GM19463 (cell line): Measurements from ENCODE around the gene BTBD1.
A peak's percentile ranks its signal among the peaks of the same experiment; 100 is the strongest.

Experiments used
- ATAC-seq: cut with Tn5 transposase; IDR thresholded peaks from one replicate; pipeline ENCODE4 v1.9.1; 2021; ENCODE audit warnings: mild to moderate bottlenecking, moderate library complexity; ENCODE audit not compliant: unreplicated experiment

The BTBD1 gene

DNA sequence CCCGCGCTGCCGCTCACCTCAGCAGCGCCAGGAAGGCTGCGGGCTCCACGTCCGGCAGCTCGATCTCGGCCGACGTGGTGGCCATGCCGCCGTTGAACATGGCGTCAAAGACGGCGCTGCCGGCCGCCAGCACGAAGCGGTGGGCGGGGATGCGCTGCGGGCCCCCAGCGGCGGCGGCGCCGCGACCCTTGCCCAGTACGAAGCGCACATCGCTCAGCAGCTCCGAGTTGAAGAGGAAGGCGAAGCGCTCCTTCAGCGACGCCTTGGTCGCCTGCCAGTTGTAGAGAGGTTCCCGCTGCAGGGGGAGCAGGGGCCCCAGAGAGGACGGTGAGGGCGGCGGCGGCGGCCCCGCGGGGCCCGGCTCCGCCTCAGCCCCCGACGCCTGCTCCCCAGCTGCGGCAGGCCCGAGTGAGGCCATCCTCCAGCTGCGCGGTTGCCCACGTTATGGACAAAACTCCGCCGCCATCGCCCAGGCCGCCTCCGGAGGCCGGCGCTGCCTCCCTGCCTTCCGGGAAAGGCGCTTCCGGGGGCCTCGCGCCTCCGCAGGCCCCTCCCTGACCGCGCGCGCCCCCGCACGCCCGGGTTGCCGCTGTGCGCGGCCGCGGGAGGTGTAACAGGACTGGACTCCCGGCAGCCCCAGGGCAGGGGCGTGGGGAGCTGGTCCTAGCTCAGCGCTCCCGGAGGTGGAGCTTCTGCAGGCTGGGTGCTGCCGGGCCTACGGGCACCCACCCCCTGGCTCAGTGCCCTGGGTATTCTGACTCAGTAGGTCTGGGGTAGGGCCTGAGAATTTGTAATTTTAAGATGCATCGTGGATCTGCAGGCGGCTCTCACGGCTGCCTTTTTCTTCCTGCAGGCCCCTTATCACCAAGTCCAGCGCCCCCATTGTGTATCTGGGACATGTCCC lies at the start of gene BTBD1:
Gene BTBD1, minus strand, starts transcription at position 519 of the 904 bp plus-strand sequence. Its CDS starts 101 bp downstream, at position 418.
- peak; percentile 84 for ATAC-seq

- ATAC-seq = peak; percentile 86
Measured at GRCh38 chr15:83115831-83116565, 48.9 kb upstream of the BTBD1 start.

DNA sequence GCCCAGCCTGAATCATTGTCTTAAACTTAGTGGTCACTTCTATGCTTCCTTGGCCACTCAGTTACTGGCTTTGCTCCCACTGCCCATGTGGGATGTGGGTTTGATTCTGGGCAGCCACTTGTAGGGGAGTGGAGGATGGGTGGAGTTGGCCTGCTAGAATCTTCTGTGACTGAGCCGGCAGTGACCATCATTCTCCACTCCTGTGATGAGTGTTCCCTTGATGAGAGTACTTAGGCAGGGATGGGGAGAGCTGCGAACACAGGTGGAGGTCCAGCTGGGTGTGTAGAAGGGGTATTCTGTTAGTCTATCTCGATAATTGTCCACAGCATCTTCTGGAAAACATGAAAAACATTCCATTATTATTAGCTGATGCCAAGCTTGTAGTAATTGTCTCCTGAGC lies 48.4 kb upstream of the BTBD1 start:
- ATAC-seq = no peak

- no peak for ATAC-seq
Measured at GRCh38 chr15:83114856-83115255, 47.8 kb upstream of the BTBD1 start.

- no peak for ATAC-seq
Measured at GRCh38 chr15:83113881-83114674, 47.0 kb upstream of the BTBD1 start.

GRCh38 chr15:83112956-83113299 lies 45.9 kb upstream of the BTBD1 start:
- ATAC-seq = no peak

DNA sequence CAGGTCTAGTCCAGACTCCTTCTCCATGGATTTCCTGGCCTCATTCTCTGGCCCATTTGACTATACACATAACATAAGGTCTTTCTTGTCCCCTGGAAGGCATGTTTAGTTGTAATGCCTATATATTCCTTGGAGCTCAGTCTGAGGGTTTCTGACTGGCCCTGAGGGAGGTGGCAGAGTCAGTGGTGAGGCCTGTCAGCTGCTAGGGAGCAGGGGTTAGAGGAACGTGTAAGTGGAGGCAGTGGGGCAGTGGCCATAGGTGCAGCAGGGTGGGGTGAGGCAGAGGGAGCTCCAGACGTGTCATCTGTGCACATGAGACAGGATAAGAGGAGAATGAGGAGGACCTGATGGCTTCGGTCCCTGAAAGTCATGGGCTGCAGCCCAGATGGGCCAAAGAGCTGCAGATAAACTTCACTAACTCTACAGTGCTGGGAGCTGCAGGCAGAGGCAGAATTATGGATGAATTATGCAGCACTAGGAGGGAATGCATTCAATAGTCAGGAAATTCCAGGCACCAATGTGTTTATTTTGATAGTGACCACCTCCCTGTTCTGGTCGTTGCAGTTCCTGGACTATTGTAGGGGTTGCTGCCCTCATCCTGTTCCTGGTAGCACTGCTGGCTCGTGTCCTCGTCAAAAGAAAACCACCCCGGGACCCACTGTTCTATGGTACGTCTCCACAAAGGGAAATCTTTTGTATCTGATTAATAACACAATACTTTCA lies 45.3 kb upstream of the BTBD1 start:
- ATAC-seq = no peak

- ATAC-seq = no peak
Measured at GRCh38 chr15:83111149-83111548, 44.1 kb upstream of the BTBD1 start.

- ATAC-seq = no peak
Measured at GRCh38 chr15:83110381-83110780, 43.3 kb upstream of the BTBD1 start.

GRCh38 chr15:83109532-83109931 lies 42.5 kb upstream of the BTBD1 start:
- ATAC-seq = no peak

GRCh38 chr15:83108266-83109219 lies 41.5 kb upstream of the BTBD1 start:
- no peak for ATAC-seq

- ATAC-seq = no peak
Measured at GRCh38 chr15:83107841-83108181, 40.8 kb upstream of the BTBD1 start.

DNA sequence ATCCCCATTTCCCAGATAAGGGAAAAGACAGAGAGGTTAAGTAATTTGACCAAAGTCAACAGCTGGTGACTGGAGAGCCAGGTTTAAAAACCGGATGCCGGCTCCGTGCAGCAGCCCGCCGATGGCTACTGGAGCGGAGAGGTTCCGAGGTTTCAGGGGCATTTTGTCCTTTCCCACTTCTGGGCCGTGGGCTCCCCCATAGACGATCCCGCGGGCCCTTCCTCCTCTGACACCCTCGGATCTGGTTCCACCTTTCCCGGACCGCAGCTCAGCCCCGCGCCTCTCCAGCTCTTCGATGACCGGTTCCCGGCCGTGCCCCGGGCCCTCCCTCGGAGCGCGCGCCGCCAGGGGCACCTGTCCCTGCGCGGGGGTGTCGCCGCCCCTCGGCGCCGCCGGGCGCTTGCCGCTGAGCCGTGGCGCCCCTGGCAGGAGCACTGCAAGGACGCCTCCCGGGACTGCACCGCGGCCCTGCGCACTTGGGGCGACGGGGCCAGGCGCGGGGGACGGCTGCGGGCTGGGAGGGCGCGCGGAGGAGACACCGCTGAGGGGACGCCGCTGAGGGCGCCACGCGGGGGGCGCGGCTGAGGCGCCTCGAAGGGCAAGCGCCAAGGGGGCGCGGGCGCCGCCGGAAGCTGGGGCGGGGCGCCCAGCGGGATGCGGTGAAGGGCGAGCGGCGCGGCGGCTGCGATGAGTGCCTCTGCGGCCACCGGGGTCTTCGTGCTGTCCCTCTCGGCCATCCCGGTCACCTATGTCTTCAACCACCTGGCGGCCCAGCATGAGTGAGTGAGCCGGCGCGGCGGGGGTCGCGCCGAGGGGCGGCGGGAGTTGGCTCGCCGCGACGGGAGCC lies 40.2 kb upstream of the BTBD1 start, which contains the start of gene TM6SF1:
Gene TM6SF1, plus strand, starts transcription at position 652 of the 847 bp plus-strand sequence. Its CDS starts 36 bp downstream, at position 688.
- no peak for ATAC-seq

DNA sequence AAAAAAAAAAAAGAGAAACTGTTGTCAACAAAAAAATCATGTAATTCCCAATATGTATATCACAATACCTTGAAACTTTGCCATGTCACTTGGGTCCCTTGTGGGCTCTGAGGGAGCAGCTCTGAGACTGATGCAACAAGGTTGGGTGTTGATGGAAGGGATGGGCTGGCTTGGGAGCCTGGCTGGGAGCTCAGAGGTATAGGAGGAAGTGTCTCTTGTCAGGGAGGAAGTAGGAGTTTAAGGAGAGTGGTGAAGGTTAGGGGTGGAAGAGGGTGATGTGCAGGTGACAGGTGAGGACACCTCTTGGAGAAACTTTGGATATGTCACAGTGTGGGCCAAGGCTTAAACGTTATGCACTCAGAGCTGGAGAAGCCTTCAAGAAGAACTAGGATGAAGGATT lies 38.4 kb upstream of the BTBD1 start:
- no peak for ATAC-seq

GRCh38 chr15:83104141-83104540 lies 37.1 kb upstream of the BTBD1 start:
- no peak for ATAC-seq

GRCh38 chr15:83102346-83102745 lies 35.3 kb upstream of the BTBD1 start:
- ATAC-seq = no peak

DNA sequence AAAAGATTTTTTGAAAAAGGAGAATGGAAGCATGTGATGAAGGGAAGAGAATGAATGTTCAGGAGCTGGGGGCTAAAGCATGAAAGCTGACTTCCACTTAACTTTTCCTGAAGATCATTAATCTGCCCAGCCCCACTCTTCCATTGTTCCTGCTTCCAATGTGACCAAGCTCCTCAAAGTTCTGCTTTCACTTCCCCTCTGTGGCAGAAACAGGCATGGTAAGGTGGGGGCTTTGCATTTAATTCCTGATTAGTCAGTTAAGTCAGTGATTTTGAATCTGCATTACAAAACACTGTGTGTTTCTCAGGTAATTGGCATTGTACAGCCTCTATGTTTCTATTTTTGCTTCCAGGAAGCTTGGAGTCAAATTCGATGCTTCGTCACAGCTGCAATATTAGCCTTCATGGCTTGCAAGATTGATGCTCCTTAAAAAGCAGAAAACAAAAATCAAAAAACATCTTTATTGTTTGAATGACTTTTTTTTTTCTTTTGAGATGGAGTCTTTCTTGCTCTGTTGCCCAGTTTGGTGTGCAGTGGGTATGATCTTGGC lies 33.1 kb upstream of the BTBD1 start:
- ATAC-seq = no peak

- ATAC-seq = no peak
Measured at GRCh38 chr15:83099290-83099689, 32.2 kb upstream of the BTBD1 start.
